Cardiac fibroblast (primary cell): ENCODE data around the gene TSPAN3.

Source experiments
- DNase-seq, 2 donors: peaks; one replicate each; pipeline versions ENCODE4 v3.0.0 to v3.0.0-alpha.2; 2010; ENCODE audit warnings: low read depth in 2 of 2
- H3K4me3 ChIP-seq, 2 donors: replicated peaks in 1 of 2; 1 replicate in 1 of 2; 2 replicates in 1 of 2; pipeline ENCODE4 v1.5.1; 2011; ENCODE audit warnings: low read depth in 2 of 2, low read length in 2 of 2, mild to moderate bottlenecking in 2 of 2, moderate library complexity in 1 of 2
- CTCF ChIP-seq: IDR thresholded peaks from one replicate; pipeline ENCODE4 v1.5.1; 2011; ENCODE audit warnings: low read depth, mild to moderate bottlenecking, low read length, inconsistent platforms

The TSPAN3 gene

DNA sequence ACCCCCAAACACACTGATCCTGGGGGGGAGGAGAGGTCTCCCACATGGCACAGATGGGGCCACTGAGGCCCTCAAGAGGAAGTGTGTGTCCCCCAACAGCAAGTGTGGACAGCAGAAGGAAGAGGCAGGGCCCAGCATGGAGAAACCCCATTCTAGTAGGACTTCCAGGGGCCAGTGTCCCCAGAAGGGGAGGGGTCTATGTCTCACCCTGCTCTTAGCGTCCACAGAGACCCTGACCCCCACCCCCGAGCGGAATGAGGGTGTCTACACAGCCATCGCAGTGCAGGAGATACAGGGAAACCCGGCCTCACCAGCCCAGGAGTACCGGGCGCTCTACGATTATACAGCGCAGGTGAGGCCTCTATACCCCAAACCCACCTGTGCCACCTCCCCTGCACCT is 35.3 kb downstream of the TSPAN3 start:
- no peak for TF ChIP-seq CTCF
- no peak for DNase-seq
- no peak overlapping the region for H3K4me3 ChIP-seq

GRCh38 chr15:77034695-77035489 is 36.0 kb downstream of the TSPAN3 start:
- H3K4me3 ChIP-seq = no peak overlapping the region
- peak in 1 of 2 donors; percentile 26 for DNase-seq
- TF ChIP-seq CTCF = peak; percentile 83

DNA sequence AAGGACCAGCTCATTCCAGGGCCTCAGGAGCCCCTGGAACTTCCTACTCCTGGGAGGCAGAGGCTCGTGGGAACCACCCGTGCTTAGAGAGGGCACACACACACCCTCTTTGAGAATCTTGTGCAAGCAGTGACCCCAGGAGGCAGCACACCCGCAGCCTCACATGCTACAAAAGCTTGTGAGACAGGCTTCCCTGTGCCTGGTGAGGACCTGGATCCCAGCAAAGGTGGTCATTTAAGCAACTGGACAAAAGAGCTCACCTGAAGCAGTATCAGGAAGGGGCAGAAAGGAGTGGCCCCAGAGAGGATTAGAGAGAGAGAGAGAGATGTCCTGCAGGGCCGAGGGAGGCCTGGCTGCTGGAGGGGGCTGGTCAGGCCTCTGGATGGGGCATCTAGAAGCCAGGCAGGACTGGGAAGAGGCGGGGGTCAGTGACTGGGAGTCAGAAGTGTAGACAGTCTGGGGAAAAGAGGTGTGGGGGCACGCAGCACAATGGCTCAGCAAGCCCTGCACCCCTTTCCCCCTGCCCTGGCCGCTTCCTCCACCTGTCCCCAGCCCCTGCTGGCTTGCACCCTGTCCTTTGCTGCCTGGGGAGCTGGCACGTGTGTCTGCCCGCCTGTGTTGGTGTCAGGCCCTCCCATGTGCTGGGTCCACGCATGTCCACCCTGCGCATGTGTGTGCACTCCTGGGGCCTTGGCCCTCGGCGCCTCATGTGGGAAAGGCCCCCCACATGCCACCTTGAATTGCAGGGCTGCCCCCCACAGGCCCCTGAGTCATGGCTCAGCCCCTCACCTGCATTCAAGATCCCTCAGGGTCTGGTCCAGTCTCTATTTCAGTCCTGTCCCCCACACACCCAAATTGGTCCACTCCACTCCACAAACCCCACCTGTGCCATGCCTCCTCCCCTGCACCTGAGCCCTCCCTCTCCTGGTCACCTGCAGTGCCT is 36.9 kb downstream of the TSPAN3 start:
- TF ChIP-seq CTCF = no peak
- H3K4me3 ChIP-seq = no peak overlapping the region
- no peak for DNase-seq

DNA sequence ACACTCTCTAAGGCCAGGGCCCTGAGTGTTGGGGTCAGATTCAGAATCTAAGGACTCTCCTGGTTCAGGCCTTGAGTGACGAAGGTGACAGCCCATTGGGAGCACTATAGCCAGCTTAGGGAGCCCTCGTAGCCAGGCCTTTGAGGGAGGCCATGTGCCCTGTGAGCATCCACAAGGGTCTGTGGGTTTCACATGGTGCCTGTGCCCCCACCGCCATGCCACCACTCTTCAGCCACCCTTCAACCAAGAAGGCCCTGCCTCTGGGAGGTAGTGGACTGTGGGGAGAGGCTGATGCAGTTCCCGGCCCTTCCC is 37.5 kb downstream of the TSPAN3 start:
- TF ChIP-seq CTCF = no peak
- DNase-seq = no peak
- H3K4me3 ChIP-seq = no peak overlapping the region

DNA sequence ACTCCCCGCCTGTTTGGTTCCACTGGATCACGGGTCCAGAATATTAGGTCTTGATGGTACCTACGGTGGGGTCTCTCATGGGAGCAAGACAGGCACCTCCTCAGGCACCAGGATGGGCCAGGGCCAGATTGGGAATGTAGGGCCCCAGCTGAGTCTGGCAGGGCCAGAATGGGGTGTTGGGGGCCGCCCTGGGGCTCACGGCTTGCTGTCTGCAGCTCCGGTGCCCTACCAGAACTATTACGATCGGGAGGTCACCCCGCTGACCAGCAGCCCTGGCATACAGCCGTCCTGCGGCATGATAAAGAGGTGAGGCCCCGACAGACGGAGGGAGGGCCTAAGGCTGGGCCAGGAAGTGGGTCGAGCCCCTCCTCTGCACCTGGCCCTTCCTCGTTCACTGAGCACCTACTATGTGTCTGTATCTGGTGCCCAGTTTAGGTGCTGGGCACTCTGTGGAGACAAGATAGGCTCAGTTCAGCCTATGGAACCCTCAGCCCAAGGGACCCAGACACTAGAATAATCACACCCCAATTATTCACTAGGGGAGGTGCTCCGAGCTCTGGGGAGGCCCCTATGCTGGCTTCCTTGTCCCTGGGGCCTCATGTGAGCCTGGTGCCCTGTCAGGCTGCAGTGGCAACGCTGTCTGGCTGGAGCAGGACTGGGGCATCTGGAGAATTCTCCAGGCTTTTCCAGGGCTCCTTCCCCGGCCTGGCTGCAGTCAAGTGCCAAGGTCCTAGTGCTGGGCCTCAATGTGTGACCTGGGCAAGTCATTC is 38.1 kb downstream of the TSPAN3 start:
- TF ChIP-seq CTCF = no peak
- no peak overlapping the region for H3K4me3 ChIP-seq
- DNase-seq = no peak

- no peak for TF ChIP-seq CTCF
- H3K4me3 ChIP-seq = no peak overlapping the region
- DNase-seq = no peak
These were observed 38.8 kb downstream of the TSPAN3 start for GRCh38 chr15:77032052-77032646.
